Gastrocnemius medialis (tissue), 4 donors: ENCODE measurements around the gene ETHE1.
"Not testable (repeated sequence)": the region's sequence is repeated elsewhere in the genome, so short reads cannot be mapped to it uniquely, and the experiment has no call there.

ENCODE experiments used
- CTCF ChIP-seq, 5 experiments: fragments of 450-650 bp in 3 of 5; fragments of 200-600 bp in 2 of 5; sonication (generic) in 2 of 5; IDR thresholded peaks in 4 of 5; conservative IDR thresholded peaks in 1 of 5; 1 replicate in 4 of 5; 2 replicates in 1 of 5; pipeline ENCODE4 v1.5.1; 2016 to 2019; ENCODE audit warnings: antibody characterized with exemption in 5 of 5, mild to moderate bottlenecking in 3 of 5, moderate library complexity in 3 of 5
- POLR2A ChIP-seq, 2 donors: fragments of 450-650 bp; IDR thresholded peaks; one replicate each; pipeline ENCODE4 v1.6.1; 2017; ENCODE audit warnings: antibody characterized with exemption in 2 of 2, mild to moderate bottlenecking in 2 of 2, moderate library complexity in 2 of 2

- TF ChIP-seq POLR2A (IDR thresholded peaks at IDR 0.05); CTCF (IDR thresholded peaks at IDR 0.05 in 4 of 5, conservative IDR thresholded peaks at IDR 0.05 in 1 of 5): not testable (repeated sequence)
Observed at GRCh38 chr19:43523696-43524095, 3.3 kb downstream of the ETHE1 start.
